Lower leg skin (tissue), 3 donors: ENCODE results near the gene MTUS2.

ENCODE experiments used
- POLR2A ChIP-seq, 2 donors: fragments of 450-650 bp; IDR thresholded peaks; one replicate each; pipeline ENCODE4 v1.6.1; 2016 to 2017; ENCODE audit warnings: antibody characterized with exemption in 2 of 2, mild to moderate bottlenecking in 1 of 2, moderate library complexity in 1 of 2
- TF ChIP-seq, protein P1 (sequence below), 3 donors: fragments of 450-650 bp; IDR thresholded peaks; one replicate each; pipeline ENCODE4 v1.5.1; 2016; ENCODE audit warnings: antibody characterized with exemption in 3 of 3, mild to moderate bottlenecking in 3 of 3, moderate library complexity in 2 of 3

- TF ChIP-seq, protein P1, sequence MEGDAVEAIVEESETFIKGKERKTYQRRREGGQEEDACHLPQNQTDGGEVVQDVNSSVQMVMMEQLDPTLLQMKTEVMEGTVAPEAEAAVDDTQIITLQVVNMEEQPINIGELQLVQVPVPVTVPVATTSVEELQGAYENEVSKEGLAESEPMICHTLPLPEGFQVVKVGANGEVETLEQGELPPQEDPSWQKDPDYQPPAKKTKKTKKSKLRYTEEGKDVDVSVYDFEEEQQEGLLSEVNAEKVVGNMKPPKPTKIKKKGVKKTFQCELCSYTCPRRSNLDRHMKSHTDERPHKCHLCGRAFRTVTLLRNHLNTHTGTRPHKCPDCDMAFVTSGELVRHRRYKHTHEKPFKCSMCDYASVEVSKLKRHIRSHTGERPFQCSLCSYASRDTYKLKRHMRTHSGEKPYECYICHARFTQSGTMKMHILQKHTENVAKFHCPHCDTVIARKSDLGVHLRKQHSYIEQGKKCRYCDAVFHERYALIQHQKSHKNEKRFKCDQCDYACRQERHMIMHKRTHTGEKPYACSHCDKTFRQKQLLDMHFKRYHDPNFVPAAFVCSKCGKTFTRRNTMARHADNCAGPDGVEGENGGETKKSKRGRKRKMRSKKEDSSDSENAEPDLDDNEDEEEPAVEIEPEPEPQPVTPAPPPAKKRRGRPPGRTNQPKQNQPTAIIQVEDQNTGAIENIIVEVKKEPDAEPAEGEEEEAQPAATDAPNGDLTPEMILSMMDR (IDR thresholded peaks at IDR 0.05): no peak
- TF ChIP-seq POLR2A (IDR thresholded peaks at IDR 0.05): no peak
These were observed 281.8 kb downstream of the MTUS2 start for GRCh38 chr13:29101905-29102304.
